Ishikawa (cell line): ENCODE results near the gene PRDM12.

Source experiments
- CEBPB ChIP-seq: IDR thresholded peaks from 2 replicates; pipeline ENCODE4 v1.6.1; 2012
- EP300 ChIP-seq: IDR thresholded peaks from 2 replicates; pipeline ENCODE4 v1.6.1; 2012; ENCODE audit warnings: borderline replicate concordance
- RAD21 ChIP-seq: IDR thresholded peaks from 2 replicates; pipeline ENCODE4 v1.6.1; 2012; ENCODE audit warnings: low read depth
- TEAD4 ChIP-seq: IDR thresholded peaks from 2 replicates; pipeline ENCODE4 v1.6.1; 2012
- USF1 ChIP-seq: IDR thresholded peaks from 2 replicates; pipeline ENCODE4 v1.6.1; 2012

DNA sequence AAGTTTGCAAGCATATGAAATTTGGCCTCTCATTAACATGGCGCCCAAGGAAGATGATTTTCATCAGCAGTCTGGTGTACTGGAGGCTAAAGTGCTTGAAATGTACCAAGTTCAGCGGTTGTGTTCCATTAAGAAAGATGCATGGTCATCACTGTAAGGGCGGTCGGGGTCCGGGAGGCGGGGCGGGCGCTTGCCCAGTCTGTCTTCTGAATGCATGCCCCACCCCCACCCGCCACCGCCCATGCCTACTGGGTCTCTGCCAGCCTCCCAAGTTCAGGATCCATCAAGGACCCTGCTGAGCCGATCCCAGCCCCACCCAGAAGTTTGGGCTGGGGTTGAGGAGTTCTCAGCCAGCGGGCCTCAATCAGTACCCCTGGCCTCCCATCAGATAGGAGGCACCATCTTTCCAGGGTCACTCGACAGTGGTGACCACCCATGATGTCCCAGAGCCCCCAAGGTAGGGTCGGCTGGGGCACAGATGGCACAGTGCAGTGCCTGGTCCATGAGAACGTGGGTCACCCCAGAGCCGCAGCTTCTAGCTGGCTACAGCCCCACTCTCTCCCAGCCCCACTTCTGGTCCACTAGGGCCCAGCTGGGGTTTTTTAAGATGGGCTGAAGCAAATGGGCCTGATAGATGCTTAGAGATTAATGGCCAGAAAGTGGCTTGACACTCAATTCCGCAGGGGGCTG lies 24.4 kb upstream of the PRDM12 start:
- TF ChIP-seq USF1 (no peak), CEBPB (no peak), EP300 (no peak), TEAD4 (no peak), RAD21 (no peak)
